K562 (cell line): ENCODE results near the gene PLPPR1. TPM values are rescaled to one million over a fixed set of nuclear protein-coding genes. Genes with fewer than 3 reads are reported as not detected.

ENCODE experiments used
- ATAC-seq: fragments of 200-7000 bp; cut with Tn5 transposase; 3 replicates; pipeline ENCODE4 v1.9.1; 2020; ENCODE audit warnings: moderate library complexity
- Bru-seq: library from RNA; stranded (reverse); fragments of 400-500 nt; gene quantifications from one replicate; lab custom pipeline; 2021; lab: Mats Ljungman, UMichigan
- BruChase-seq, 2 experiments: library from RNA; stranded (reverse); fragments of 400-500 nt; gene quantifications; one replicate each; lab custom pipeline; 2021; lab: Mats Ljungman, UMichigan
- BruUV-seq: library from RNA; stranded (reverse); fragments of 400-500 nt; replicated peaks from 2 replicates; lab custom pipeline; 2021; lab: Mats Ljungman, UMichigan
- CTCF ChIA-PET: fragments of 300-600 bp; formaldehyde crosslinking; extraction: SDS; loops from one replicate; lab custom pipeline; 2021; ENCODE audit warnings: low intra/inter-chr PET ratio; lab: Yijun Ruan, JAX
- POLR2A ChIA-PET: fragments of 300-600, 350-650 bp; sonication (Branson Sonifier 250); formaldehyde crosslinking; extraction: SDS; loops from one replicate; lab custom pipeline; 2021; ENCODE audit warnings: antibody characterized with exemption, inconsistent platforms; lab: Yijun Ruan, JAX
- DNase-seq, 4 experiments: peaks; one replicate each; pipeline versions ENCODE4 v3.0.0 to v3.0.0-alpha.2; 2011 to 2018; ENCODE audit warnings: low spot score in 3 of 4, mixed read lengths in 3 of 4; ENCODE audit errors: extremely low read depth in 1 of 4
- FAIRE-seq: peaks from 2 replicates; lab custom pipeline; 2011; peaks lifted over from hg19 to GRCh38; lab: Jason Lieb, UNC
- H2AFZ ChIP-seq: 2 replicates; pipeline ENCODE4 v1.6.0; 2011; ENCODE audit warnings: low read depth, low read length, control low read depth, inconsistent platforms
- H3K27ac ChIP-seq: fragments of 200-600 bp; 3 replicates; pipeline ENCODE4 v1.8.0; 2011; ENCODE audit warnings: low read depth, mild to moderate bottlenecking, control low read depth, inconsistent platforms, low read length, moderate library complexity, mixed read lengths; ENCODE audit errors: extremely low read depth
- H3K27me3 ChIP-seq, 2 experiments: fragments of 300-600 bp in 1 of 2; 2 replicates in 1 of 2; 3 replicates in 1 of 2; pipeline versions ENCODE4 v1.6.0 to v1.8.0; 2011; ENCODE audit warnings: inconsistent platforms in 2 of 2, low read length in 2 of 2, mild to moderate bottlenecking in 1 of 2, mixed read lengths in 1 of 2, moderate library complexity in 1 of 2; ENCODE audit not compliant: control insufficient read depth in 2 of 2, insufficient read depth in 2 of 2
- H3K36me3 ChIP-seq: fragments of 300-600 bp; 3 replicates; pipeline ENCODE4 v1.8.0; 2011; ENCODE audit warnings: mild to moderate bottlenecking, low read length, inconsistent platforms; ENCODE audit not compliant: control insufficient read depth, insufficient read depth
- H3K4me1 ChIP-seq, 2 experiments: fragments of 200-600 bp in 1 of 2; replicated peaks in 1 of 2; 2 replicates in 1 of 2; 3 replicates in 1 of 2; pipeline versions ENCODE4 v1.5.1 to v1.8.0; 2011; ENCODE audit warnings: inconsistent platforms in 2 of 2, low read length in 2 of 2, mild to moderate bottlenecking in 1 of 2, mixed read lengths in 1 of 2, moderate library complexity in 1 of 2; ENCODE audit not compliant: control insufficient read depth in 2 of 2, insufficient read depth in 2 of 2
- H3K4me2 ChIP-seq: 2 replicates; pipeline ENCODE4 v1.6.1; 2011; ENCODE audit warnings: low read length, control low read depth, inconsistent platforms, mixed read lengths; ENCODE audit not compliant: insufficient read depth
- H3K4me3 ChIP-seq: fragments of 200-600 bp; sonication (generic), shearing (Covaris generic); 2 replicates; pipeline ENCODE4 v1.5.1; 2016; ENCODE audit warnings: control low read depth, inconsistent platforms
- H3K79me2 ChIP-seq: fragments of 200-600 bp; 3 replicates; pipeline ENCODE4 v1.8.0; 2011; ENCODE audit warnings: low read length, inconsistent platforms; ENCODE audit not compliant: control insufficient read depth, insufficient read depth
- H3K9ac ChIP-seq, 2 experiments: 2 replicates each; pipeline versions ENCODE4 v1.6.0 to v1.6.1; 2011; ENCODE audit warnings: low read depth in 2 of 2, low read length in 2 of 2, control low read depth in 1 of 2, inconsistent platforms in 1 of 2, mild to moderate bottlenecking in 1 of 2, mixed read lengths in 1 of 2; ENCODE audit not compliant: insufficient read depth in 1 of 2
- H3K9me1 ChIP-seq: one replicate; pipeline ENCODE4 v1.6.0; 2011; ENCODE audit warnings: inconsistent platforms, mild to moderate bottlenecking, low read length, moderate library complexity; ENCODE audit not compliant: control insufficient read depth, insufficient read depth
- H3K9me3 ChIP-seq: replicated peaks from 2 replicates; pipeline ENCODE4 v1.5.1; 2011; ENCODE audit warnings: low read depth, low read length, inconsistent platforms; ENCODE audit not compliant: control insufficient read depth, insufficient read depth
- H4K20me1 ChIP-seq: replicated peaks from 2 replicates; pipeline ENCODE4 v1.6.1; 2011; ENCODE audit warnings: low read length, inconsistent platforms, mixed read lengths; ENCODE audit not compliant: control insufficient read depth, insufficient read depth
- ADNP ChIP-seq: fragments of 200-800 bp; sonication (Bioruptor generic); IDR thresholded peaks from 2 replicates; pipeline ENCODE4 v1.6.1; 2016; ENCODE audit warnings: missing genetic modification characterization, missing compliant biosample characterization
- HNRNPH1 ChIP-seq: fragments of 200-400 bp; formaldehyde crosslinking; optimal IDR thresholded peaks from 2 replicates; pipeline ENCODE3; 2017; ENCODE audit warnings: low read depth, mild to moderate bottlenecking, low read length, moderate library complexity
- NR2C2 ChIP-seq, 2 experiments: fragments of 200-800 bp in 1 of 2; sonication (Bioruptor generic) in 1 of 2; sonication (generic) in 1 of 2; formaldehyde crosslinking in 1 of 2; IDR thresholded peaks; 2 replicates each; pipeline versions ENCODE4 v1.6.1 to v1.8.0; 2016 to 2022; ENCODE audit warnings: mild to moderate bottlenecking in 1 of 2, missing compliant biosample characterization in 1 of 2, missing genetic modification characterization in 1 of 2, missing genetic modification reagents in 1 of 2
- RFX7 ChIP-seq: fragments of 250-450 bp; sonication (Bioruptor Pico); IDR thresholded peaks from 2 replicates; pipeline ENCODE4 v1.5.1; 2021; ENCODE audit warnings: mild to moderate bottlenecking
- XRCC5 ChIP-seq: fragments of 200-400 bp; formaldehyde crosslinking; IDR thresholded peaks from 2 replicates; pipeline ENCODE4 v1.6.1; 2017; ENCODE audit warnings: low read depth, mild to moderate bottlenecking, low read length
- WGBS: fragments of 100-300 bp; shearing (Covaris generic); methylation state at CpG from one replicate; pipeline ENCODE4 v1.1.6; 2016; ENCODE audit warnings: low coverage, mixed read lengths; ENCODE audit not compliant: insufficient coverage; ENCODE audit errors: missing lambda C conversion rate; 5-methylcytosine and 5-hydroxymethylcytosine counted together
- in situ Hi-C: fragments of 300-500 bp; cut with MboI; formaldehyde crosslinking; loops from 4 replicates; pipeline ENCODE4 v1.15.0; 2018; ENCODE audit warnings: inconsistent platforms, mixed read lengths
- intact Hi-C: fragments of 100-400 bp; cut with micrococcal nuclease; formaldehyde crosslinking; loops from 2 replicates; pipeline ENCODE4 v1.14.2; 2022
- long read RNA-seq, 3 experiments: library from polyadenylated mRNA in 2 of 3; library from RNA in 1 of 3; unstranded in 2 of 3; stranded (forward) in 1 of 3; transcript quantifications; one replicate each; pipeline ENCODE4 v2.0.0, GENCODE V29; 2019 to 2022
- polyA minus RNA-seq, 3 experiments: library from RNA; depleted of rRNA, polyadenylated mRNA; stranded (reverse); fragments of >200 nt; gene quantifications; 2 replicates each; pipeline ENCODE4 v1.2.3, GENCODE V29; 2011
- polyA plus RNA-seq, 8 experiments: library from polyadenylated mRNA; depleted of rRNA in 4 of 8; stranded (reverse) in 5 of 8; unstranded in 3 of 8; fragments of >200 nt; fragmentation: Nextera tagmentation in 2 of 8; fragmentation: Illumina TruSeq in 1 of 8; extraction: Ambion mirVana in 2 of 8; extraction: Trizol in 1 of 8; gene quantifications; 2 replicates each; pipeline versions ENCODE4 v1.2.1 to v1.2.3, GENCODE V29; 2011 to 2014; ENCODE audit warnings: inconsistent platforms in 1 of 8, missing spikeins in 1 of 8
- total RNA-seq, 7 experiments: library from RNA; depleted of rRNA in 6 of 7; stranded (reverse); fragments of >200 nt in 6 of 7; fragmentation: Illumina TruSeq in 2 of 7; extraction: Trizol in 2 of 7; gene quantifications; 2 replicates each; pipeline versions ENCODE4 v1.2.1 to v1.2.3, GENCODE V29; 2011 to 2021; ENCODE audit warnings: low replicate concordance in 1 of 7
- TF ChIP-seq, protein P1 (sequence below): fragments of 450-650 bp; IDR thresholded peaks from 2 replicates; pipeline ENCODE4 v1.6.1; 2016; ENCODE audit warnings: antibody characterized with exemption

The PLPPR1 gene
- not detected in 2 replicates for total RNA-seq (2011; cell fraction: chromatin; rRNA removed; ENCODE audit: low replicate concordance)
- not detected in 2 replicates for total RNA-seq (2011; cell fraction: nucleolus; rRNA removed)
- total RNA-seq (2011; cell fraction: nucleoplasm; rRNA removed), result not detected in 2 replicates
- not detected in 2 replicates for total RNA-seq (2014; rRNA removed)
- not detected in 2 replicates for total RNA-seq (2014; rRNA removed; fragmentation: Illumina TruSeq; extraction: Trizol)
- not detected in 2 replicates for total RNA-seq (2015; rRNA removed; fragmentation: Illumina TruSeq; extraction: Trizol)
- not detected in 2 replicates for total RNA-seq (2021)
- not detected in 2 replicates for polyA plus RNA-seq (2011; rRNA removed)
- polyA plus RNA-seq (2011; cell fraction: cytosol; rRNA removed), result not detected in 2 replicates
- polyA plus RNA-seq (2011; cell fraction: nucleus; rRNA removed), result not detected in 2 replicates
- not detected in 2 replicates for polyA plus RNA-seq (2012)
- polyA plus RNA-seq (2014; fragmentation: Illumina TruSeq; extraction: Trizol), result not detected in 2 replicates
- not detected for polyA plus RNA-seq (2014; fragmentation: Nextera tagmentation; extraction: Ambion mirVana)
- not detected in 2 replicates for polyA plus RNA-seq (2014; rRNA removed)
- polyA minus RNA-seq (2011; rRNA and poly(A)+ RNA removed), result not detected in 2 replicates
- not detected in 2 replicates for polyA minus RNA-seq (2011; cell fraction: cytosol; rRNA and poly(A)+ RNA removed)
- polyA minus RNA-seq (2011; cell fraction: nucleus; rRNA and poly(A)+ RNA removed), result not detected in 2 replicates
- Bru-seq, nascent RNA, result percentile 1 among the genes with signal in this experiment
- BruChase-seq, experiment 1, labeled RNA remaining after a 2-hour chase, result percentile 2 among the genes with signal in this experiment
- percentile 2 among the genes with signal in this experiment for BruChase-seq, experiment 2, labeled RNA remaining after a 6-hour chase
- long read RNA-seq, experiment 1, result 0 reads
- long read RNA-seq, experiment 2, result 0 reads
- long read RNA-seq, experiment 3, result 0 reads

DNA sequence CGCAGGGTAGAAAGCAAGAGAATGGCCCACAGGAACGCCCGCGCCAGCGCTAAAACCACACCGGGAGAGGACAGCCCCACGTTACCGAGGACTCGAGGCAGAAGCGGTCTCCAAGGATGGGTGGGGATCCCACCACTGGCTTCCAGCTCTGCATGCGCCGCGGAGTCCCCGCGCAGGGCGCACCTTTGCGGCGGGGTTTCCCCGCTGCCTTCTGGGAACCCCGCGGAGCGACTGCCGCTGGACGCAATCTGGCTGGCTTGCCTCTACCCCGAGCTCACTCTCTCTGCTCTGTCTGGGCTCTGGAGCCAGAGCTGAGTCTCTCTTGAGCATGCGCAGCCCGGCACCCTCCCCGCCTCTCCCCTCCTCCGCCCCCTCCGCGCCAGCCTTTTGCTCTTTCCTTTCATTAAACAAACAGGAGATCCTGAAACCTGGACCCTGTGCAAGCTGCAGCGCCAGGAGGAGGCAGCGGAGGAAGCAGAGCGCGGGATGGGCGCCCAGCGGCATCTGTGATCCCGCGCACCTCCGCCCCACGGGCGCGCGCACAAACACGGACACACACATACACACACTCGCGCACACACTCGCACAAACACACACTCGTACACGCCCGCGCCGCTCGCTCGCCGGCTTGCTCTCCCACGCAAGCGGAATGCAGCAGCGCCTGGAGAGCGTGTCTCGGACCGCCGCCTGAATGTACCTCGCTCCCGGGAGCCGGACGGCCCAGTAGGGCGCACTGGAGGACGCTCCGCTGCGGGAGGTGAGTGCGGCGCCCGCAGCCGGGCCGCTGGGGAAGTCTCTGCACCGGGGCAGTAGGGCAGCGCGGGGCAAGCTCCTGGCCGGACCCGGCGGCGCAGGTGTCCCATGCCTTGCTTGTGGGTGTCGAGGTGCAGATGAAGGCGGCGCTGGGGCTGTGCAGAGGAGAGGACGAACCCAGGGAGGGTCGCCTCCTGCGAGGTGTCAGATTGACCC, at the start of gene PLPPR1:
TSS of gene PLPPR1 (plus strand) at position 382 of the 969 bp plus-strand sequence.
- no peaks in the 10 kb centered on the region for H3K36me3 ChIP-seq
- FAIRE-seq (no peak), DNase-seq (no peak), ATAC-seq (no peak)
- H3K27me3 ChIP-seq, result no peaks in the 10 kb centered on the region; a peak in 1 of 5 replicates
- ChIA-PET POLR2A (no interaction called here), CTCF (no interaction called here)
- WGBS, result 11% methylated on average over 57 of the region's 89 CpGs
- no peaks in the 10 kb centered on the region for H4K20me1 ChIP-seq
- no peak within 1 kb of the TSS for H3K9ac ChIP-seq
- no peak within 1 kb of the TSS for H2AFZ ChIP-seq
- no peak within 1 kb of the TSS for H3K4me3 ChIP-seq
- no peak within 1 kb of the TSS for H3K4me2 ChIP-seq
- BruUV-seq, result no TSS peak
- H3K27ac ChIP-seq, result no peak within 1 kb of the TSS
- intact Hi-C loops (no loop called here), in situ Hi-C loops (no loop called here)
- no peaks in the 10 kb centered on the region; a peak in 2 of 5 replicates for H3K4me1 ChIP-seq
- no peaks in the 10 kb centered on the region for H3K9me3 ChIP-seq
- TF ChIP-seq, protein P1, sequence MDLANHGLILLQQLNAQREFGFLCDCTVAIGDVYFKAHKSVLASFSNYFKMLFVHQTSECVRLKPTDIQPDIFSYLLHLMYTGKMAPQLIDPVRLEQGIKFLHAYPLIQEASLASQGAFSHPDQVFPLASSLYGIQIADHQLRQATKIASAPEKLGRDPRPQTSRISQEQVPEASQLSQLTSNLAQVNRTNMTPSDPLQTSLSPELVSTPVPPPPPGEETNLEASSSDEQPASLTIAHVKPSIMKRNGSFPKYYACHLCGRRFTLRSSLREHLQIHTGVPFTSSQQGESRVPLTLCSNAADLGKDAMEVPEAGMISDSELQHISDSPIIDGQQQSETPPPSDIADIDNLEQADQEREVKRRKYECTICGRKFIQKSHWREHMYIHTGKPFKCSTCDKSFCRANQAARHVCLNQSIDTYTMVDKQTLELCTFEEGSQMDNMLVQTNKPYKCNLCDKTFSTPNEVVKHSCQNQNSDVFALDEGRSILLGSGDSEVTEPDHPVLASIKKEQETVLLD, result no peak
- TF ChIP-seq XRCC5 (no peak), HNRNPH1 (no peak), ADNP (tag) (no peak), RFX7 (CRISPR knock-in tag) (no peak), NR2C2 (CRISPR knock-in tag; IDR thresholded peaks at IDR 0.05) (no peak), NR2C2 (tag; IDR thresholded peaks at IDR 0.05) (no peak)
- TF ChIP-seq, all 486 proteins: peak for 0
- Histone ChIP-seq H3K9me1 (no peaks in the 10 kb centered on the region), H3K79me2 (no peaks in the 10 kb centered on the region)
